Smooth muscle cell (in vitro differentiated cells): Measurements from ENCODE around the gene ZNF837. TPM values are rescaled to one million over a fixed set of nuclear protein-coding genes. Genes with fewer than 3 reads are reported as not detected.

Experiments
- DNase-seq: peaks from one replicate; lab custom pipeline; 2025; ENCODE audit not compliant: unreplicated experiment; lab: John Stamatoyannopoulos, UW
- H2AFZ ChIP-seq: fragments of 200-600 bp; sonication (generic); 2 replicates; pipeline ENCODE4 v1.6.0; 2016; ENCODE audit warnings: antibody characterized with exemption, low read depth, mild to moderate bottlenecking
- H3F3A ChIP-seq: fragments of 200-600 bp; sonication (generic); 2 replicates; pipeline ENCODE4 v1.6.0; 2017; ENCODE audit warnings: antibody characterized with exemption, low read depth
- H3K27ac ChIP-seq: fragments of 200-600 bp; sonication (generic); 2 replicates; pipeline ENCODE4 v1.5.1; 2016; ENCODE audit warnings: low read depth, mild to moderate bottlenecking
- H3K27me3 ChIP-seq: fragments of 200-600 bp; sonication (generic); 2 replicates; pipeline ENCODE4 v1.6.1; 2016; ENCODE audit warnings: low read depth, mild to moderate bottlenecking
- H3K36me3 ChIP-seq: fragments of 200-600 bp; sonication (generic); 2 replicates; pipeline ENCODE4 v1.5.1; 2016; ENCODE audit warnings: low read depth
- H3K4me1 ChIP-seq: fragments of 200-600 bp; sonication (generic); 2 replicates; pipeline ENCODE4 v1.5.1; 2016; ENCODE audit warnings: low read depth
- H3K4me2 ChIP-seq: fragments of 200-600 bp; sonication (generic); 2 replicates; pipeline ENCODE4 v1.6.0; 2016; ENCODE audit warnings: mild to moderate bottlenecking
- H3K4me3 ChIP-seq: fragments of 200-600 bp; sonication (generic); 2 replicates; pipeline ENCODE4 v1.5.1; 2016; ENCODE audit warnings: mild to moderate bottlenecking
- H3K79me2 ChIP-seq: fragments of 200-600 bp; sonication (generic); 2 replicates; pipeline ENCODE4 v1.6.0; 2016; ENCODE audit warnings: low read depth, mild to moderate bottlenecking
- H3K9ac ChIP-seq: fragments of 200-600 bp; sonication (generic); 2 replicates; pipeline ENCODE4 v1.6.0; 2016; ENCODE audit warnings: low read depth
- H3K9me3 ChIP-seq: fragments of 200-600 bp; sonication (generic); replicated peaks from 2 replicates; pipeline ENCODE4 v1.5.1; 2016; ENCODE audit warnings: low read depth
- H4K20me1 ChIP-seq: fragments of 200-600 bp; sonication (generic); 2 replicates; pipeline ENCODE4 v1.6.0; 2016; ENCODE audit warnings: low read depth
- WGBS: methylation state at CpG from one replicate; pipeline ENCODE4 v1.1.7; 2016; ENCODE audit warnings: low lambda C conversion rate; 5-methylcytosine and 5-hydroxymethylcytosine counted together
- polyA plus RNA-seq: library from polyadenylated mRNA; unstranded; fragments of >200 nt; fragmentation: Nextera tagmentation; extraction: Ambion mirVana; gene quantifications from 2 replicates; pipeline ENCODE4 v1.2.1, GENCODE V29; 2016
- total RNA-seq: library from RNA; depleted of rRNA; stranded (reverse); fragments of >200 nt; gene quantifications from 2 replicates; pipeline ENCODE4 v1.2.3, GENCODE V29; 2014
- TF ChIP-seq, protein P1 (sequence below): fragments of 200-600 bp; sonication (generic); IDR thresholded peaks from 2 replicates; pipeline ENCODE4 v1.5.1; 2017; ENCODE audit warnings: borderline replicate concordance, mild to moderate bottlenecking, antibody characterized with exemption; ENCODE audit not compliant: insufficient read depth, poor library complexity, severe bottlenecking

The ZNF837 gene
- total and polyA plus RNA-seq, 2 experiments from 2014 or later: 4.4 to 8.4 TPM

DNA sequence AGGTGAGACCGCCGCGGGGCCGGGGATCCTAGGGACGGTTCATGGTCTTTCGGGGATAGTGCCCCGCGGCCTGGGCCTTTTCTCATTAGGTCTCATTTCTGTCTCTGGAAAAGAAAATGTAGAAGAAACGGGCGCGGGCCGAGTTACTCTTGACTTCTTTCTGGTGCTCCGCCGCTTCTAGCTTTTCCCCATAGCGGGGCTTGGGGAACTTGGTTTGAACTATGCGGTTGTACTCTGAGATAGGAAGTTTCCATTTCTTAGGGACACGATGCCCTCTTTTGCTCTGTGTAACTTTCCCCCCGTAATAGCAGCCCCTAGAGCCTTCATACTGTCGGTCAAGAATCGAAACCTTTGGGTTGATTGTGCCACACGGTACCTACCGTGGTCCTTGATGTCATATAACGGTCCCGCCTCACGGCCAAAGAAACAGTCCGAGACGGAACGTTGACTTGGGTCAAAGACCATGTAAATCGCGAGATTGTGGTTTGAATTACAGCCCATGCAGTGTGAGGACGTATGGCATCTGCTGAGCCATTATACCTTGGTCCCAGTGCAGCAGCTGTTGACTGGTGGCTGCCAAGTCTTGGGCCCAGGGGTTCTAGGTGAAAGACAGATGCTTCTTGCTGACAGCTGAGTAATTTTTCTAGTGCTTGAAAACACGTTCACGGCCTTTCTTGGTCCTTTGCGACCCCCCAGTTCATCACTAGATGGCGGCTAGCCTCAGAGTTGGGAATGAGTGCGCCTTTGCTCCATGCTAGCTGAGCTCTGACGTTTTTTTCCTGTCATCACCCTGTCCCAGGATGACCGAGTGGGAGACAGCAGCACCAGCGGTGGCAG lies 6.7 kb upstream of the ZNF837 start:
- TF ChIP-seq, protein P1, sequence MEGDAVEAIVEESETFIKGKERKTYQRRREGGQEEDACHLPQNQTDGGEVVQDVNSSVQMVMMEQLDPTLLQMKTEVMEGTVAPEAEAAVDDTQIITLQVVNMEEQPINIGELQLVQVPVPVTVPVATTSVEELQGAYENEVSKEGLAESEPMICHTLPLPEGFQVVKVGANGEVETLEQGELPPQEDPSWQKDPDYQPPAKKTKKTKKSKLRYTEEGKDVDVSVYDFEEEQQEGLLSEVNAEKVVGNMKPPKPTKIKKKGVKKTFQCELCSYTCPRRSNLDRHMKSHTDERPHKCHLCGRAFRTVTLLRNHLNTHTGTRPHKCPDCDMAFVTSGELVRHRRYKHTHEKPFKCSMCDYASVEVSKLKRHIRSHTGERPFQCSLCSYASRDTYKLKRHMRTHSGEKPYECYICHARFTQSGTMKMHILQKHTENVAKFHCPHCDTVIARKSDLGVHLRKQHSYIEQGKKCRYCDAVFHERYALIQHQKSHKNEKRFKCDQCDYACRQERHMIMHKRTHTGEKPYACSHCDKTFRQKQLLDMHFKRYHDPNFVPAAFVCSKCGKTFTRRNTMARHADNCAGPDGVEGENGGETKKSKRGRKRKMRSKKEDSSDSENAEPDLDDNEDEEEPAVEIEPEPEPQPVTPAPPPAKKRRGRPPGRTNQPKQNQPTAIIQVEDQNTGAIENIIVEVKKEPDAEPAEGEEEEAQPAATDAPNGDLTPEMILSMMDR: no peak
- Histone ChIP-seq H2AFZ (no peak overlapping the region), H3K27ac (peak overlapping the region; percentile 91), H3K9me3 (no peaks in the 10 kb centered on the region), H3K36me3 (no peaks in the 10 kb centered on the region), H3F3A (no peaks in the 10 kb centered on the region), H4K20me1 (peaks cover 51% of the 10 kb centered on the region), H3K4me2 (peak overlapping the region; percentile 99), H3K4me3 (peak overlapping the region; percentile 68), H3K9ac (peak overlapping the region; percentile 88), H3K79me2 (peaks cover 55% of the 10 kb centered on the region), H3K4me1 (peaks cover 17% of the 10 kb centered on the region), H3K27me3 (no peaks in the 10 kb centered on the region)
- DNase-seq: no peak
- WGBS: 9% methylated on average over 39 of the region's 39 CpGs

DNA sequence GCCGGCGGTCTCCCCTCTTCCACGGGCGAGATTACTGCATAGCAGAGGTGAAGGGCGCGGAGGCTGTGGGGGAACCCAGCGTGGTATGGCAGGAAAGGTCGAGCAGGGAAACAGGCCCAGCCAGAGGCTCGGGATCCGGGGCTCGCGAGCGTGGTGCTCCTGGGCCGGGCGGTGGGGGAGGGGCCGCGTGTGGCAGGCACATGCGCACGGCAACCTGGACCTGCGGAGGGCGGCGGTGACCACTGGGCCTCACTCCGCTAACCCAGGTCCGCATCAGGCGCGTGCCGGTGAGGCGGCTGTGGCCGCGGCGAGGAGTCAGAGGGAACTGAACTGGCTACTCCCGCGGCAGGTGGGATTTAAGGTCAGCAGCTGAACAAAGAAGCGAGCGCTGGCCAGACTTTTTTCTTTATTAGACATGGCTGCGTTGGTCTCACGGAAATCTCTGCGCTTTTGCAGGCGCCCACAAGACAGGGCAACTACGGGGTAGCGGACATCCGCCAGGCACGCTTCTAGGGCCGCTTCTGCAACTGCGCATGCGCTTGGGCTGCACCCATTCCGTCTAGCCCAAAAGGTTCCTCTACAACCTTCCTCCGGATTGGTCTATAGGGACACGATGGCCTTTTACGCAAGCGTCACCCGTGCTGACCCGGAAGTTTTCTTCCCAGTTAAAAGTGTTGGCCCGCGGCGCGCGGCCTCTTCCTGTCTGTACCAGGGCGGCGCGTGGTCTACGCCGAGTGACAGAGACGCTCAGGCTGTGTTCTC lies 5.9 kb upstream of the ZNF837 start, which contains the start of gene RPS5:
RPS5 (plus strand) TSS at position 694 of the 762 bp plus-strand sequence. CDS start 869 bp downstream, outside the sequence.
- Histone ChIP-seq H3K27me3 (no peaks in the 10 kb centered on the region), H3K4me1 (peaks cover 17% of the 10 kb centered on the region), H3K27ac (peak within 1 kb of the TSS; percentile 91), H4K20me1 (peaks cover 43% of the 10 kb centered on the region), H3F3A (no peaks in the 10 kb centered on the region), H3K9me3 (no peaks in the 10 kb centered on the region), H3K9ac (peak within 1 kb of the TSS; percentile 88), H3K79me2 (peaks cover 52% of the 10 kb centered on the region), H3K4me2 (peak within 1 kb of the TSS; percentile 99), H2AFZ (peak within 1 kb of the TSS; percentile 81), H3K4me3 (peak within 1 kb of the TSS; percentile 68), H3K36me3 (no peaks in the 10 kb centered on the region)
- peak; percentile 76 for DNase-seq
- TF ChIP-seq, protein P1: no peak
- WGBS: under 1% methylated on average over 60 of the region's 64 CpGs

DNA sequence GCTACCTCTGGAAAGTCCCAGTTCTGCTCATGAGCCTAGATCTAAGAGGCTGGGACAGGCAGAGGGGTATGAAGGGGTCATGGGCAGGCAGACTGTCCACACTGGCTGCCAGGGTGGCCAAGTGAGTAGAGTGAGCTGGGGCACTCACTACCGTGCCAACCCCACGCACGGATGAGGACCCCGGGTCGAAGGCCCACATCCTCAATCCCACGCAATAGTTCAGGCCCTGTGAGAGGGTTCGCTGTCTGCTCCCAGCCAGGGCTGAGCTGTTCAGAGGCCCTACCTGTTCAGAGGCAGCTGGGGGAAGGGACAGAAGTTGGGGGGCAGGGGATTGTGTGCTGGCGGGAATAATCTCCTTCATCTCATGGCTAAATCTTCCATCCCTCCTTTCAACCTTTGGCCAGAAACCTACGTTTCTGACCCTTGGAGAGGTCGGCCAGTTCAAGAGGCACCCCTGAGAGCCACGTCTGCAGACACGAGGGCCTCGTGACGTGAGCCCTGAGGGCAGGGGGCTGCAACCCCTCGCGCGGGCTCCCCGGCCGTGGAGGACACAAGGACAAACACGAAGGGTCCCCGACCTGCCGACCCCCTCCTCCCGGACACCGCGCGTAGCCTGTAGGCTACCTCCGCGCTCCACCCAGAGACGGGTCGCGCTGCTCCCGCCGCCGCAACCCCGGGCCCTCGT lies 5.2 kb upstream of the ZNF837 start:
- no peaks in the 10 kb centered on the region for H3F3A ChIP-seq
- H3K4me3 ChIP-seq: peak overlapping the region; percentile 68
- peak overlapping the region; percentile 81 for H2AFZ ChIP-seq
- TF ChIP-seq, protein P1: no peak
- H3K27me3 ChIP-seq: no peaks in the 10 kb centered on the region
- WGBS: 19% methylated on average over 33 of the region's 36 CpGs
- peak overlapping the region; percentile 99 for H3K4me2 ChIP-seq
- peaks cover 36% of the 10 kb centered on the region for H4K20me1 ChIP-seq
- peaks cover 20% of the 10 kb centered on the region for H3K4me1 ChIP-seq
- H3K79me2 ChIP-seq: peaks cover 51% of the 10 kb centered on the region
- DNase-seq: no peak
- H3K9me3 ChIP-seq: no peaks in the 10 kb centered on the region
- H3K27ac ChIP-seq: peak overlapping the region; percentile 91
- peak overlapping the region; percentile 88 for H3K9ac ChIP-seq
- H3K36me3 ChIP-seq: no peaks in the 10 kb centered on the region
